HepG2 (cell line): ENCODE measurements around the gene SDC1. TPM values are rescaled to one million over a fixed set of nuclear protein-coding genes. Genes with fewer than 3 reads are reported as not detected.
A peak's percentile ranks its signal among the peaks of the same experiment; 100 is the strongest.

Experiments
- ATAC-seq: fragments of 200-7000 bp; cut with Tn5 transposase; 3 replicates; pipeline ENCODE4 v1.9.1; 2020; ENCODE audit warnings: mild to moderate bottlenecking, moderate library complexity
- BruUV-seq: library from RNA; stranded (reverse); fragments of 400-500 nt; replicated peaks from 2 replicates; lab custom pipeline; 2021; lab: Mats Ljungman, UMichigan
- CTCF ChIA-PET: fragments of 300-600 bp; formaldehyde crosslinking; extraction: SDS; loops from one replicate; lab custom pipeline; 2021; ENCODE audit warnings: low total read pairs, inconsistent platforms, low intra/inter-chr PET ratio; lab: Yijun Ruan, JAX
- POLR2A ChIA-PET: fragments of 350-600 bp; sonication (Branson Sonifier 250); formaldehyde crosslinking; loops from one replicate; lab custom pipeline; 2020; ENCODE audit warnings: antibody characterized with exemption, inconsistent platforms; lab: Yijun Ruan, JAX
- DNase-seq: peaks from one replicate; pipeline ENCODE4 v3.0.0-alpha.2; 2015; ENCODE audit warnings: low spot score
- FAIRE-seq: peaks from 3 replicates; lab custom pipeline; 2011; peaks lifted over from hg19 to GRCh38; lab: Jason Lieb, UNC
- H2AFZ ChIP-seq: one replicate; pipeline ENCODE4 v1.6.1; 2011; ENCODE audit warnings: low read length, inconsistent platforms
- H3K27ac ChIP-seq: fragments of 300-600 bp; 3 replicates; pipeline ENCODE4 v1.8.0; 2011; ENCODE audit warnings: mixed run types, mild to moderate bottlenecking, mixed read lengths, low read length, inconsistent platforms; ENCODE audit not compliant: insufficient read depth; ENCODE audit errors: extremely low read length
- H3K27me3 ChIP-seq, 2 experiments: fragments of 200-600 bp in 1 of 2; 2 replicates in 1 of 2; 3 replicates in 1 of 2; pipeline versions ENCODE4 v1.6.0 to v1.8.0; 2011; ENCODE audit warnings: low read length in 2 of 2, mild to moderate bottlenecking in 2 of 2, moderate library complexity in 2 of 2, inconsistent platforms in 1 of 2; ENCODE audit not compliant: insufficient read depth in 2 of 2, control insufficient read depth in 1 of 2
- H3K36me3 ChIP-seq, 2 experiments: fragments of 200-600 bp in 1 of 2; replicated peaks in 1 of 2; 2 replicates in 1 of 2; 3 replicates in 1 of 2; pipeline versions ENCODE4 v1.5.1 to v1.8.0; 2011; ENCODE audit warnings: low read length in 2 of 2, inconsistent platforms in 1 of 2; ENCODE audit not compliant: insufficient read depth in 2 of 2, control insufficient read depth in 1 of 2
- H3K4me1 ChIP-seq: 2 replicates; pipeline ENCODE4 v1.5.1; 2012; ENCODE audit warnings: low read length, inconsistent platforms; ENCODE audit not compliant: insufficient read depth
- H3K4me2 ChIP-seq: 2 replicates; pipeline ENCODE4 v1.6.0; 2011; ENCODE audit warnings: low read depth, low read length, inconsistent platforms
- H3K4me3 ChIP-seq, 3 experiments: fragments of 200-600 bp in 1 of 3; sonication (generic), shearing (Covaris generic) in 1 of 3; replicated peaks in 1 of 3; 2 replicates each; pipeline ENCODE4 v1.5.1; 2011 to 2016; ENCODE audit warnings: low read length in 3 of 3, inconsistent platforms in 2 of 3, low read depth in 2 of 3, mild to moderate bottlenecking in 2 of 3, control low read depth in 1 of 3, mixed read lengths in 1 of 3; ENCODE audit not compliant: insufficient read depth in 1 of 3
- H3K79me2 ChIP-seq: one replicate; pipeline ENCODE4 v1.6.1; 2011; ENCODE audit warnings: low read length, inconsistent platforms; ENCODE audit not compliant: insufficient read depth
- H3K9ac ChIP-seq: 2 replicates; pipeline ENCODE4 v1.6.0; 2011; ENCODE audit warnings: mild to moderate bottlenecking, low read depth, low read length, inconsistent platforms; ENCODE audit not compliant: insufficient read depth
- H3K9me3 ChIP-seq: 2 replicates; pipeline ENCODE4 v1.5.1; 2012; ENCODE audit warnings: mild to moderate bottlenecking, low read length
- H4K20me1 ChIP-seq: 2 replicates; pipeline ENCODE4 v1.6.0; 2011; ENCODE audit warnings: inconsistent platforms, mild to moderate bottlenecking, low read length, moderate library complexity; ENCODE audit not compliant: insufficient read depth
- DNMT1 ChIP-seq: sonication (generic); formaldehyde crosslinking; IDR thresholded peaks from 2 replicates; pipeline ENCODE4 v1.5.1; 2020; ENCODE audit warnings: mild to moderate bottlenecking, missing genetic modification reagents
- GMEB2 ChIP-seq: IDR thresholded peaks from 2 replicates; pipeline ENCODE4 v1.6.1; 2016; ENCODE audit warnings: missing biosample characterization, missing genetic modification reagents, low read depth
- NCOR1 ChIP-seq: fragments of 200-600 bp; sonication (generic); IDR thresholded peaks from 2 replicates; pipeline ENCODE4 v1.7.0; 2017; ENCODE audit warnings: antibody characterized with exemption, low read length, borderline replicate concordance
- NFYC ChIP-seq: IDR thresholded peaks from 2 replicates; pipeline ENCODE4 v1.6.1; 2016; ENCODE audit warnings: missing genetic modification reagents, missing compliant biosample characterization
- RBAK ChIP-seq: sonication (generic); formaldehyde crosslinking; IDR thresholded peaks from 2 replicates; pipeline ENCODE4 v1.5.1; 2020; ENCODE audit warnings: mild to moderate bottlenecking, missing genetic modification reagents
- SIX4 ChIP-seq: sonication (generic); formaldehyde crosslinking; IDR thresholded peaks from 2 replicates; pipeline ENCODE4 v1.4.0; 2020; ENCODE audit warnings: missing genetic modification reagents
- ZEB1 ChIP-seq: IDR thresholded peaks from 2 replicates; pipeline ENCODE4 v1.6.1; 2012; ENCODE audit warnings: mild to moderate bottlenecking, low read depth, inconsistent platforms; ENCODE audit not compliant: insufficient replicate concordance
- ZFP36L2 ChIP-seq: sonication (generic); formaldehyde crosslinking; IDR thresholded peaks from 2 replicates; pipeline ENCODE4 v1.4.0; 2020; ENCODE audit warnings: missing genetic modification reagents
- ZNF382 ChIP-seq: sonication (generic); formaldehyde crosslinking; IDR thresholded peaks from 2 replicates; pipeline ENCODE4 v1.5.0; 2020; ENCODE audit warnings: missing genetic modification reagents, mild to moderate bottlenecking, borderline replicate concordance
- ZNF616 ChIP-seq: sonication (generic); formaldehyde crosslinking; IDR thresholded peaks from 2 replicates; pipeline ENCODE4 v1.5.0; 2020; ENCODE audit warnings: low read depth, mild to moderate bottlenecking, missing genetic modification reagents
- WGBS: methylation state at CpG from one replicate; pipeline ENCODE4 v1.1.6; 2017; ENCODE audit warnings: low lambda C conversion rate; 5-methylcytosine and 5-hydroxymethylcytosine counted together
- in situ Hi-C: cut with HindIII; loops from 2 replicates; pipeline ENCODE4 v1.10.0; 2017; ENCODE audit warnings: low pct_unique_long_range_greater_than_20kb; ENCODE audit not compliant: extremely low pct_ligation_motif_present
- intact Hi-C: fragments of 100-400 bp; cut with micrococcal nuclease; formaldehyde crosslinking; loops from one replicate; pipeline ENCODE4 v1.10.0; 2022; ENCODE audit not compliant: unreplicated experiment
- polyA plus RNA-seq, 8 experiments: library from polyadenylated mRNA; depleted of rRNA in 3 of 8; stranded (reverse) in 7 of 8; unstranded in 1 of 8; fragments of >200 nt; fragmentation: Illumina TruSeq in 4 of 8; extraction: Trizol in 4 of 8; gene quantifications; 2 replicates each; pipeline versions ENCODE4 v1.2.1 to v1.2.3, GENCODE V29; 2011 to 2016; ENCODE audit warnings: low read depth in 4 of 8, missing spikeins in 1 of 8, mixed read lengths in 1 of 8; ENCODE audit not compliant: insufficient read depth in 1 of 8
- total RNA-seq, 5 experiments: library from RNA; depleted of rRNA; stranded (reverse); fragments of >200 nt; fragmentation: Illumina TruSeq; extraction: Trizol; gene quantifications; 2 replicates each; pipeline ENCODE4 v1.2.3, GENCODE V29; 2016; ENCODE audit warnings: low read depth in 1 of 5
- TF ChIP-seq, protein P1 (sequence below): sonication (generic); formaldehyde crosslinking; IDR thresholded peaks from 2 replicates; pipeline ENCODE4 v1.9.0; 2021; ENCODE audit warnings: missing genetic modification reagents, borderline replicate concordance

Gene SDC1
- total and polyA plus RNA-seq, 2 of the 13 experiments (the other 11 are each of a cell fraction or from before 2014, with no cell fraction given): 108 to 119 TPM

DNA sequence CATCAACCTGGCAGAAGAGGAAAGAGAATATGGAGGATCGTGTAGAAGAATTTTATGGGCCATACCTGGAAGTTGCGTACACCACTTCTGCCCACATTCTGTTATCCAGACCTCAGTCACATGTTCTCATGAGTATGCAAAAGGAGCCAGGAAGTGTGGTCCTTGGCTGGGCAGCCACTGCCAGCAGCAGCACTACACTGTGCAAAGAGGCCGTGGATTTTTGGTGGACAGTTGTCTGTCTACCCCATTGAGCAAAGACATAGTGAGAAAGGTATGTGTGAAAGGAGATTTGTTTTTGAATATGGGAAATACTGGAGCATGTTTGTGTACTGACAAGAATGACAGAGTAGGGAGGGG is 68.1 kb downstream of the SDC1 start:
- Histone ChIP-seq H3K4me2 (peak overlapping the region; percentile 31; the same call in 1 of the 2 replicates), H2AFZ (no peak overlapping the region), H3K4me3 (no peak overlapping the region), H3K9ac (no peak overlapping the region), H4K20me1 (no peaks in the 10 kb centered on the region), H3K27ac (no peak overlapping the region), H3K4me1 (peaks cover 14% of the 10 kb centered on the region), H3K79me2 (no peaks in the 10 kb centered on the region), H3K9me3 (no peaks in the 10 kb centered on the region), H3K27me3 (peaks cover 0 to 8% of the 10 kb centered on the region in 2 experiments; a peak in 2 of 5 replicates), H3K36me3 (no peaks in the 10 kb centered on the region)
- WGBS: 15% methylated on average over 3 of the region's 3 CpGs
- BruUV-seq: no TSS peak
- FAIRE-seq (no peak), ATAC-seq (peak; percentile 76), DNase-seq (no peak)
- POLR2A ChIA-PET: no interaction called here
- intact Hi-C loops: no loop called here
- in situ Hi-C loops: no loop called here
- CTCF ChIA-PET: no interaction called here
- TF ChIP-seq NFYC (CRISPR knock-in tag): no peak
- peak; percentile 28 for TF ChIP-seq ZEB1
- TF ChIP-seq NCOR1: no peak
- no peak for TF ChIP-seq DNMT1

GRCh38 chr2:20156076-20156759 is 68.7 kb downstream of the SDC1 start:
- BruUV-seq: no TSS peak
- H3K27me3 ChIP-seq: peaks cover 0 to 8% of the 10 kb centered on the region in 2 experiments; a peak in 2 of 5 replicates
- no peak for ATAC-seq
- H2AFZ ChIP-seq: no peak overlapping the region
- no peak overlapping the region for H3K9ac ChIP-seq
- ChIA-PET CTCF (no interaction called here), POLR2A (no interaction called here)
- in situ Hi-C loops (no loop called here), intact Hi-C loops (no loop called here)
- WGBS: 76% methylated on average over 3 of the region's 3 CpGs
- H3K4me1 ChIP-seq: peaks cover 14% of the 10 kb centered on the region
- no peak overlapping the region for H3K4me2 ChIP-seq
- H3K4me3 ChIP-seq: no peak overlapping the region
- H3K9me3 ChIP-seq: no peaks in the 10 kb centered on the region
- H3K36me3 ChIP-seq: no peaks in the 10 kb centered on the region
- DNase-seq: no peak
- no peak overlapping the region for H3K27ac ChIP-seq
- no peaks in the 10 kb centered on the region for H3K79me2 ChIP-seq
- H4K20me1 ChIP-seq: no peaks in the 10 kb centered on the region
- FAIRE-seq: no peak
- TF ChIP-seq RBAK (CRISPR knock-in tag) (no peak), ZFP36L2 (CRISPR knock-in tag) (no peak), SIX4 (no peak), ZNF382 (CRISPR knock-in tag) (no peak), GMEB2 (CRISPR knock-in tag) (no peak), NCOR1 (no peak), ZNF616 (CRISPR knock-in tag) (no peak)
- TF ChIP-seq, protein P1, sequence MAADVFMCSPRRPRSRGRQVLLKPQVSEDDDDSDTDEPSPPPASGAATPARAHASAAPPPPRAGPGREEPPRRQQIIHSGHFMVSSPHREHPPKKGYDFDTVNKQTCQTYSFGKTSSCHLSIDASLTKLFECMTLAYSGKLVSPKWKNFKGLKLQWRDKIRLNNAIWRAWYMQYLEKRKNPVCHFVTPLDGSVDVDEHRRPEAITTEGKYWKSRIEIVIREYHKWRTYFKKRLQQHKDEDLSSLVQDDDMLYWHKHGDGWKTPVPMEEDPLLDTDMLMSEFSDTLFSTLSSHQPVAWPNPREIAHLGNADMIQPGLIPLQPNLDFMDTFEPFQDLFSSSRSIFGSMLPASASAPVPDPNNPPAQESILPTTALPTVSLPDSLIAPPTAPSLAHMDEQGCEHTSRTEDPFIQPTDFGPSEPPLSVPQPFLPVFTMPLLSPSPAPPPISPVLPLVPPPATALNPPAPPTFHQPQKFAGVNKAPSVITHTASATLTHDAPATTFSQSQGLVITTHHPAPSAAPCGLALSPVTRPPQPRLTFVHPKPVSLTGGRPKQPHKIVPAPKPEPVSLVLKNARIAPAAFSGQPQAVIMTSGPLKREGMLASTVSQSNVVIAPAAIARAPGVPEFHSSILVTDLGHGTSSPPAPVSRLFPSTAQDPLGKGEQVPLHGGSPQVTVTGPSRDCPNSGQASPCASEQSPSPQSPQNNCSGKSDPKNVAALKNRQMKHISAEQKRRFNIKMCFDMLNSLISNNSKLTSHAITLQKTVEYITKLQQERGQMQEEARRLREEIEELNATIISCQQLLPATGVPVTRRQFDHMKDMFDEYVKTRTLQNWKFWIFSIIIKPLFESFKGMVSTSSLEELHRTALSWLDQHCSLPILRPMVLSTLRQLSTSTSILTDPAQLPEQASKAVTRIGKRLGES: no peak
